Activated CD4-positive, alpha-beta memory T cell treated with anti-CD3 and anti-CD28 coated beads for 36 hours (primary cell): Measurements from ENCODE around the gene TRABD2B. TPM values are rescaled to one million over a fixed set of nuclear protein-coding genes. Genes with fewer than 3 reads are reported as not detected.

ENCODE experiments used
- CTCF ChIA-PET: fragments of 350-600 bp; sonication (Branson Sonifier 250); formaldehyde crosslinking; loops from one replicate; lab custom pipeline; 2021; ENCODE audit warnings: antibody characterized with exemption, inconsistent platforms; lab: Charles Lee
- POLR2A ChIA-PET: fragments of 350-600 bp; sonication (Branson Sonifier 250); formaldehyde crosslinking; loops from one replicate; lab custom pipeline; 2021; ENCODE audit warnings: antibody characterized with exemption; lab: Charles Lee
- DNase-seq: peaks from one replicate; pipeline ENCODE4 v3.0.0-alpha.2; 2020
- H3K27ac Mint-ChIP-seq: one replicate; pipeline ENCODE4 v1.8.0; 2021; ENCODE audit warnings: mixed read lengths
- H3K27me3 Mint-ChIP-seq: one replicate; pipeline ENCODE4 v1.8.0; 2021; ENCODE audit warnings: mixed read lengths
- H3K36me3 Mint-ChIP-seq: one replicate; pipeline ENCODE4 v1.8.0; 2021; ENCODE audit warnings: mixed read lengths
- H3K4me1 Mint-ChIP-seq: one replicate; pipeline ENCODE4 v1.8.0; 2021; ENCODE audit warnings: low read depth, mixed read lengths
- H3K4me3 Mint-ChIP-seq: one replicate; pipeline ENCODE4 v1.8.0; 2021; ENCODE audit warnings: mild to moderate bottlenecking, mixed read lengths
- H3K9me3 Mint-ChIP-seq: one replicate; pipeline ENCODE4 v1.8.0; 2021; ENCODE audit warnings: mixed read lengths
- intact Hi-C: fragments of 100-400 bp; cut with micrococcal nuclease; formaldehyde crosslinking; loops from one replicate; pipeline ENCODE4 v1.15.1; 2023
- total RNA-seq, 2 experiments: library from RNA; stranded (reverse); gene quantifications; one replicate each; pipeline ENCODE4 v1.2.3, GENCODE V29; 2021

The TRABD2B gene
- total RNA-seq, 2 experiments from 2014 or later = not detected

DNA sequence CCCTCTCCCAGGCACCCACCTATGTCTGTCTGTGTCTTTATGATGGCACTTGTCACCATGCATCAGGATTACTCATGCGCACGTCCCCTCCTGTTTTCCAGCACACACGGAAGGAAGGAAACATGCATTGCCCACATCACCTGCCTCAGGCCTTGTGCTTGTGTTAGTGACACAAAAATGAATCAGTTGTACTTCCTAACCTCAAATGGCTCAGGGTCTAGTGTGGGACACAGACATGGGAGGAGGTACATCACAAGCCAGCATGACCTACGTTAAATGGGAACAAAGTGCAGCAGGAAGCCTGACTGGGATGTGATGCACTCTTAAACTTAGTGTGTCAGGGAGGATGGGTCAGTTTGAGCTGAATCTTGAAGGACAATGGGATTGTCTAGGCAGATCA lies 126.7 kb downstream of the TRABD2B start:
- POLR2A ChIA-PET = no interaction called here
- H3K4me3 Mint-ChIP-seq = no peak overlapping the region
- no peaks in the 10 kb centered on the region for H3K4me1 Mint-ChIP-seq

GRCh38 chr1:47868348-47868676 lies 128.9 kb downstream of the TRABD2B start:
- ChIA-PET CTCF (no interaction called here), POLR2A (no interaction called here)
- intact Hi-C loops = no loop called here
- peaks cover 3% of the 10 kb centered on the region for H3K27me3 Mint-ChIP-seq
- H3K27ac Mint-ChIP-seq = no peak overlapping the region
- H3K4me1 Mint-ChIP-seq = no peaks in the 10 kb centered on the region
- no peaks in the 10 kb centered on the region for H3K9me3 Mint-ChIP-seq
- DNase-seq = no peak
- H3K36me3 Mint-ChIP-seq = no peaks in the 10 kb centered on the region
- no peak overlapping the region for H3K4me3 Mint-ChIP-seq

More for the DNA sequence above, 126.7 kb downstream of the TRABD2B start:
- no peaks in the 10 kb centered on the region for H3K36me3 Mint-ChIP-seq
- DNase-seq = no peak
- H3K27me3 Mint-ChIP-seq = peaks cover 5% of the 10 kb centered on the region
- H3K9me3 Mint-ChIP-seq = no peaks in the 10 kb centered on the region
- CTCF ChIA-PET = no interaction called here
- intact Hi-C loops = no loop called here
- no peak overlapping the region for H3K27ac Mint-ChIP-seq

DNA sequence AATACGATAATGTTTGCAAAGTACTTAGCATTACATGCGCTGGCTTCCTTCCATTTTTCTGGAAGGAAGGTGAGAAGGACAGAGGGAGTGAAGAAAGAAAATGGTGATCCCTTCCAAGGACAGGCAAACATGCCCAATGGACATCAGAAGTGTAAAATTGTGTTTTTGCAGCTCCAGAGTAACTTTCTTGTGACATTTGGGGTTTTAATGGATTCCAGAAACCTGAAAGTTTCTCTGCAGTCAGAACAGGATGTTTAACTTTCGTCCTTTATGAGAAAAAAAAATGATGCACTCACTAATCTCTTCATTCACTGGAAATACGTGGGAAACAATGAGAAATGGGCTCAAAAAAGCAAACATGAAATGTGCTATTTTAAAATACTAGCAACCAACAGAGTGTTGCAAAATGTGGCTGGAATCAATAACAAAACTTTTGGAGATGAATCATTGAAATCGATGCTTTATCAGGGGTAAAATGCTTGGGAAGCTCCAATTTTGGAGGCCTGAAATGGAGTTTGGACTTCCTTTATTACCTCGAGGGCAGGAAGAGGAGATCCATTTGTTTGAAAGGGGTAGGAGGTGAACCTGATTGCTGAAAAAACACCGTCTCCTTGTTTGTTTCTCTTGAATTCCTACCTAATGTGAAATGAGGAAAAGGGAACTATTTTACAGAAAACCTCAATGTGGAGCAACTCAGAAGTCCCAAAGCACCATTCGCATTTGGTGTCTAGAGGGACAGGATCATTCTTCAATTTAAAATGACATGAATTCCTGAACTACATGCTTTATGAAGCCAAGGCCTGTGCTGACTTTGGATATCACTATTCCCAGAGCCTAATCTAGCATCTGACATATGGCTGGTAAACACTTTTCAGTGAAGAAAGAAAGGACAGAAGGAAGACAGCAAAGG lies 129.5 kb downstream of the TRABD2B start:
- intact Hi-C loops = no loop called here
- Mint-ChIP-seq H3K4me3 (no peak overlapping the region), H3K9me3 (no peaks in the 10 kb centered on the region), H3K27ac (no peak overlapping the region), H3K27me3 (peaks cover 3% of the 10 kb centered on the region), H3K36me3 (no peaks in the 10 kb centered on the region), H3K4me1 (no peaks in the 10 kb centered on the region)
- CTCF ChIA-PET = no interaction called here
- POLR2A ChIA-PET = no interaction called here
- DNase-seq = no peak

- no peaks in the 10 kb centered on the region for H3K36me3 Mint-ChIP-seq
- ChIA-PET CTCF (no interaction called here), POLR2A (no interaction called here)
- no peak for DNase-seq
- H3K9me3 Mint-ChIP-seq = no peaks in the 10 kb centered on the region
- H3K27me3 Mint-ChIP-seq = no peaks in the 10 kb centered on the region
- H3K27ac Mint-ChIP-seq = no peak overlapping the region
- H3K4me3 Mint-ChIP-seq = no peak overlapping the region
- H3K4me1 Mint-ChIP-seq = no peaks in the 10 kb centered on the region
- intact Hi-C loops = no loop called here
These were observed 130.4 kb downstream of the TRABD2B start for GRCh38 chr1:47866601-47867437.

- no peak for DNase-seq
- intact Hi-C loops = no loop called here
- POLR2A ChIA-PET = no interaction called here
- CTCF ChIA-PET = no interaction called here
- Mint-ChIP-seq H3K4me1 (no peaks in the 10 kb centered on the region), H3K27me3 (no peaks in the 10 kb centered on the region), H3K4me3 (no peak overlapping the region), H3K9me3 (no peaks in the 10 kb centered on the region), H3K36me3 (no peaks in the 10 kb centered on the region), H3K27ac (no peak overlapping the region)
These were observed 131.2 kb downstream of the TRABD2B start for GRCh38 chr1:47865881-47866535.

DNA sequence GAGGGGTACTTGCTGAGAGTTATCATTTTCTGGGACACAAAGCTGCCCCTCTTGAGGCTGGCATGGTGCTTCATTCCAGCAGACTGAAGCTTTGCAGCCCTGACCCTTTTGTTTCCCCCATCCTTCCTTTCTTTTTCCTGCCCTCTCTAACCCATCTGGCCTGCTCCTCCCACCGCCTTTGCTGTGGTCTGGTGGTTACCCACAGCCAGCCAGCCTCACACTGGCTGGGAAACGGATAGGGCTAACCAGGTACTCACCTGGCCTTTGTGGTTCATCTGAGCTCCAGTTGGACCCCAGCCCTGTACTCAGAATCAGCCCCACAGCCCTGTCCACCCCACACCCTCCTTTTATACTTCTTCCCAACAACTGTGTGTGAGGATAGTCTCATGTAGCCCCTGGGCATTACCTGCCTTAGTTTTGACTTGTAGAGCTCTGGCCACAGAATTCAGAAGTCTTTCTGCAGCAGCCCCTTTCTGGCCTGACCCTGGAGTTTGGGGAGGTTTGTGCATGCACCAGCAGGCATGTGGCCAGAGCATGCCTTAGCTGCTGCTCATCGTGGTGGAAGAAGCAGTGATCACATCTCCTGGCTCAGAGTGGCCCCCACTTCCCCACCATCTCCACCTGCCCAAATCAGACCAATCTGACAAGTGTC lies 138.0 kb downstream of the TRABD2B start:
- no peak overlapping the region for H3K27ac Mint-ChIP-seq
- no peaks in the 10 kb centered on the region for H3K4me1 Mint-ChIP-seq
- H3K36me3 Mint-ChIP-seq = no peaks in the 10 kb centered on the region
- H3K27me3 Mint-ChIP-seq = peaks cover 3% of the 10 kb centered on the region
- ChIA-PET POLR2A (no interaction called here), CTCF (no interaction called here)
- DNase-seq = no peak
- no peaks in the 10 kb centered on the region for H3K9me3 Mint-ChIP-seq
- intact Hi-C loops = no loop called here
- no peak overlapping the region for H3K4me3 Mint-ChIP-seq

DNA sequence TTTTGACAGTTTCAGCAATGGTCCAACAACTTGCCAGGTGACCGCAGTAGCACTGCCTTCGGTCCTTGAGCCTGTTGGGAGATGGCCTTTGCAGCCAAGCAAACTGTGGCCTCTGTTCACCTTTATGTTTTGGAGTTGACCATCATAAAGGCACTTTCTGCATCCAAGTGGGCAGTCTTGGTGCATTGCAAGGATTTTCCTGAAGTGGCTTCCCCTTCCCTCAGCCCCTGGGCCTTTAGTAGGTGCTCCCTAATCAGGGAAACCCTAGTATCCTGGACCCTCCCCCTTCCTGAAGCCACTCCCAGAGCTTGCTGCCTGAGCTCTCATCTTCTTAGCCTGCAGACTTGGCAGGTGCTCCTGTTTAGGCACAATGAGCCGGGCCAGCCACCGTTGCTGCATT lies 140.2 kb downstream of the TRABD2B start:
- CTCF ChIA-PET = no interaction called here
- no peaks in the 10 kb centered on the region for H3K4me1 Mint-ChIP-seq
- no peaks in the 10 kb centered on the region for H3K9me3 Mint-ChIP-seq
- intact Hi-C loops = no loop called here
- H3K27me3 Mint-ChIP-seq = peaks cover 3% of the 10 kb centered on the region
- no peak for DNase-seq
- no peak overlapping the region for H3K4me3 Mint-ChIP-seq
- H3K36me3 Mint-ChIP-seq = no peaks in the 10 kb centered on the region
- no peak overlapping the region for H3K27ac Mint-ChIP-seq
- POLR2A ChIA-PET = no interaction called here

GRCh38 chr1:47855230-47855629 lies 142.0 kb downstream of the TRABD2B start:
- H3K27me3 Mint-ChIP-seq = peaks cover 3% of the 10 kb centered on the region
- intact Hi-C loops = no loop called here
- no peaks in the 10 kb centered on the region for H3K4me1 Mint-ChIP-seq
- no peak for DNase-seq
- ChIA-PET POLR2A (no interaction called here), CTCF (no interaction called here)
- H3K27ac Mint-ChIP-seq = no peak overlapping the region
- H3K4me3 Mint-ChIP-seq = no peak overlapping the region
- no peaks in the 10 kb centered on the region for H3K9me3 Mint-ChIP-seq
- H3K36me3 Mint-ChIP-seq = no peaks in the 10 kb centered on the region

GRCh38 chr1:47854552-47855144 lies 142.5 kb downstream of the TRABD2B start:
- ChIA-PET POLR2A (no interaction called here), CTCF (no interaction called here)
- intact Hi-C loops = no loop called here
- H3K27ac Mint-ChIP-seq = no peak overlapping the region
- no peak for DNase-seq
- no peaks in the 10 kb centered on the region for H3K4me1 Mint-ChIP-seq
- no peaks in the 10 kb centered on the region for H3K9me3 Mint-ChIP-seq
- no peak overlapping the region for H3K4me3 Mint-ChIP-seq
- peaks cover 2% of the 10 kb centered on the region for H3K27me3 Mint-ChIP-seq
- no peaks in the 10 kb centered on the region for H3K36me3 Mint-ChIP-seq

GRCh38 chr1:47853852-47854251 lies 143.3 kb downstream of the TRABD2B start:
- intact Hi-C loops = no loop called here
- ChIA-PET CTCF (no interaction called here), POLR2A (no interaction called here)
- no peaks in the 10 kb centered on the region for H3K4me1 Mint-ChIP-seq
- no peaks in the 10 kb centered on the region for H3K9me3 Mint-ChIP-seq
- no peak overlapping the region for H3K27ac Mint-ChIP-seq
- no peaks in the 10 kb centered on the region for H3K36me3 Mint-ChIP-seq
- peaks cover 2% of the 10 kb centered on the region for H3K27me3 Mint-ChIP-seq
- no peak for DNase-seq
- H3K4me3 Mint-ChIP-seq = no peak overlapping the region

- intact Hi-C loops = no loop called here
- peaks cover 2% of the 10 kb centered on the region for H3K27me3 Mint-ChIP-seq
These were observed 144.1 kb downstream of the TRABD2B start for GRCh38 chr1:47853059-47853458.

More at GRCh38 chr1:47853059-47853458, 144.1 kb downstream of the TRABD2B start:
- H3K36me3 Mint-ChIP-seq = no peaks in the 10 kb centered on the region
- no peak overlapping the region for H3K4me3 Mint-ChIP-seq
- H3K9me3 Mint-ChIP-seq = no peaks in the 10 kb centered on the region
- ChIA-PET POLR2A (no interaction called here), CTCF (no interaction called here)
- H3K4me1 Mint-ChIP-seq = no peaks in the 10 kb centered on the region
- DNase-seq = no peak
- H3K27ac Mint-ChIP-seq = no peak overlapping the region
